ENCODE measurements around the gene HPCAL1. TPM values are rescaled to one million over a fixed set of nuclear protein-coding genes. Genes with fewer than 3 reads are reported as not detected.

The HPCAL1 gene
- total and polyA plus RNA-seq, 2 of the 8 experiments (the other 6 are each of a cell fraction or from before 2014, with no cell fraction given): 5.8 to 8.6 TPM

- H3K79me1 ChIP-seq (ENCODE audit: low read depth, low read length): no peaks in the 10 kb centered on the region
- no peaks in the 10 kb centered on the region for H3K9me3 ChIP-seq (ENCODE audit: insufficient read depth in 2 of 2, low read depth in 1 of 2, low read length in 1 of 2)
- H3K4ac ChIP-seq (replicated peaks; ENCODE audit: insufficient read length, low read depth, low read length): no peak overlapping the region
- POLR2A ChIA-PET (ENCODE audit: partially characterized antibody): no interaction called here
- H2AFZ ChIP-seq (ENCODE audit: low read length): no peak overlapping the region
- no peak overlapping the region for H3K23ac ChIP-seq (ENCODE audit: insufficient read length)
- no peak overlapping the region for H2BK12ac ChIP-seq (ENCODE audit: low read depth, low read length)
- no peaks in the 10 kb centered on the region; the same call in 1 of the 2 replicates for H3K23me2 ChIP-seq (ENCODE audit: low read depth, low read length)
- no peak overlapping the region for H3K18ac ChIP-seq (ENCODE audit: extremely low read depth, low read length)
- DNase-seq (ENCODE audit: low read depth in 1 of 2, low spot score in 2 of 2) (no peak), FAIRE-seq (no peak)
- H3K14ac ChIP-seq (ENCODE audit: insufficient read length): no peak overlapping the region
- WGBS, 2 experiments (ENCODE audit: extremely low coverage in 1 of 2, insufficient coverage in 1 of 2, insufficient read length in 1 of 2, insufficient replicate concordance in 2 of 2, low coverage in 1 of 2, low lambda C conversion rate in 2 of 2, missing lambda C conversion rate in 1 of 2): 88% methylated on average over 17 of the region's 18 CpGs; no CpG with 5 or more reads in 1 of the 2 experiments
- no peak overlapping the region for H3K4me3 ChIP-seq (ENCODE audit: extremely low read depth in 1 of 4, insufficient read depth in 2 of 4, low read depth in 3 of 4, low read length in 4 of 4)
- no peak overlapping the region for H2BK120ac ChIP-seq (replicated peaks; ENCODE audit: low read depth, low read length)
- H2AK5ac ChIP-seq (ENCODE audit: low read depth, low read length): no peak overlapping the region
- H2BK5ac ChIP-seq (ENCODE audit: low read depth, low read length): no peak overlapping the region; the same call in 1 of the 2 replicates
- no peak overlapping the region for H3K4me2 ChIP-seq (ENCODE audit: insufficient read depth in 1 of 2, low read depth in 2 of 2, low read length in 2 of 2)
- no peaks in the 10 kb centered on the region for H4K20me1 ChIP-seq (replicated peaks in 1 of 2; ENCODE audit: control insufficient read depth in 1 of 2, insufficient read depth in 2 of 2, low read length in 2 of 2)
- no peak overlapping the region for H3K27ac ChIP-seq (ENCODE audit: low read depth, low read length)
- H2BK20ac ChIP-seq (ENCODE audit: low read length): no peak overlapping the region
- CTCF ChIA-PET (ENCODE audit: partially characterized antibody): interaction anchor here (0.6 to 3.6 kb wide), 13 partner anchors 9 to 195 kb away, joined by 3 to 22 read pairs (median 4); no protein-coding TSS in a partner anchor
- H2BK15ac ChIP-seq (ENCODE audit: low read length): no peak overlapping the region
- no peaks in the 10 kb centered on the region for H3K4me1 ChIP-seq (replicated peaks in 1 of 4; ENCODE audit: control insufficient read depth in 3 of 4, insufficient read depth in 4 of 4, low read length in 3 of 4)
- H4K91ac ChIP-seq (replicated peaks; ENCODE audit: insufficient read length, low read length): no peak overlapping the region
- no peaks in the 10 kb centered on the region for H3K79me2 ChIP-seq (ENCODE audit: control insufficient read depth in 1 of 2, insufficient read depth in 2 of 2, low read length in 2 of 2)
- H3K36me3 ChIP-seq (ENCODE audit: control insufficient read depth in 2 of 4, insufficient read depth in 4 of 4, low read length in 3 of 4): no peaks in the 10 kb centered on the region
- no peak overlapping the region for H3K9ac ChIP-seq (replicated peaks in 1 of 4; ENCODE audit: extremely low read depth in 1 of 4, low read depth in 3 of 4, low read length in 3 of 4)
- no peaks in the 10 kb centered on the region for H3K27me3 ChIP-seq (replicated peaks in 1 of 4; ENCODE audit: control insufficient read depth in 3 of 4, extremely low read depth in 1 of 4, insufficient read depth in 3 of 4, low read length in 3 of 4)
- H4K8ac ChIP-seq (ENCODE audit: extremely low read depth, insufficient read depth, low read length): no peak overlapping the region; the same call in 1 of the 2 replicates
- no peak overlapping the region for H4K5ac ChIP-seq (ENCODE audit: insufficient read length, low read depth, low read length)
- no peak overlapping the region for H3K56ac ChIP-seq (replicated peaks; ENCODE audit: insufficient read length, low read depth, low read length)
- TF ChIP-seq SIX5 (IDR thresholded peaks at IDR 0.05; ENCODE audit: low read depth, low read length) (no peak), EP300 (IDR thresholded peaks at IDR 0.05; ENCODE audit: borderline replicate concordance in 1 of 2, low read depth in 2 of 2, low read length in 2 of 2) (no peak), TAF1 (IDR thresholded peaks at IDR 0.05; ENCODE audit: low read depth, low read length) (no peak), HDAC6 (IDR thresholded peaks at IDR 0.05; ENCODE audit: low read depth, low read length) (no peak), TEAD4 (IDR thresholded peaks at IDR 0.05; ENCODE audit: low read depth, low read length) (no peak), KDM1A (IDR thresholded peaks at IDR 0.05; ENCODE audit: borderline replicate concordance, low read length) (no peak), CBX5 (IDR thresholded peaks at IDR 0.05; ENCODE audit: low read depth, low read length) (no peak), ATF2 (IDR thresholded peaks at IDR 0.05; ENCODE audit: low read length) (no peak), POLR2AphosphoS5 (IDR thresholded peaks at IDR 0.05; ENCODE audit: low read depth, low read length) (no peak), CHD2 (IDR thresholded peaks at IDR 0.05; ENCODE audit: low read length) (no peak)
Observed at GRCh38 chr2:10255189-10256030, 47.3 kb upstream of the HPCAL1 start.
